ENCODE data around the gene NEK6. TPM values are rescaled to one million over a fixed set of nuclear protein-coding genes. Genes with fewer than 3 reads are reported as not detected.
A peak's percentile ranks its signal among the peaks of the same experiment; 100 is the strongest.

NEK6 gene
- total RNA-seq, 3 donors from 2014 or later (not counting 1 experiment from before 2014, with no cell fraction given) = 25.0 to 34.9 (median 33.0) TPM

DNA sequence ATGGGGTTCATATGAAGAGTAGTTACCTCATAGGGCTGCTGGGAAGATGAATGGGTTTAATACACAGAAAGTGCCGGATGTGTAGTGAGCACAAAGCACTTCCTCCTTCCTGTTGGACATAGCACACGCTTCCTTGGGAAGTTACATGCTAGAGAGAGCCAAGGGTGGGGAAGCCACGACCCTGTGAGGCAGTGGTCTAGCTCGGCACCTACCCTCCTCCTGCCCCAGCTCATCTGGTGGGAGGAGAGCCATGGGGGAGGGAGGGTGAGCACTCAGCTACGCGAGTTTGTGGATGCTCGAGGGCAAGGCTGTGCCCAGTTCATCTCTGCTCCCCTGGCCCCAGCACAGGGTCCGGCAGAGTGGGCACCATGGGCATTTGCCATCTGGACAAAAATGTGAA lies 43.6 kb upstream of the NEK6 start:
- intact Hi-C loops (cut with micrococcal nuclease) = no loop called here

DNA sequence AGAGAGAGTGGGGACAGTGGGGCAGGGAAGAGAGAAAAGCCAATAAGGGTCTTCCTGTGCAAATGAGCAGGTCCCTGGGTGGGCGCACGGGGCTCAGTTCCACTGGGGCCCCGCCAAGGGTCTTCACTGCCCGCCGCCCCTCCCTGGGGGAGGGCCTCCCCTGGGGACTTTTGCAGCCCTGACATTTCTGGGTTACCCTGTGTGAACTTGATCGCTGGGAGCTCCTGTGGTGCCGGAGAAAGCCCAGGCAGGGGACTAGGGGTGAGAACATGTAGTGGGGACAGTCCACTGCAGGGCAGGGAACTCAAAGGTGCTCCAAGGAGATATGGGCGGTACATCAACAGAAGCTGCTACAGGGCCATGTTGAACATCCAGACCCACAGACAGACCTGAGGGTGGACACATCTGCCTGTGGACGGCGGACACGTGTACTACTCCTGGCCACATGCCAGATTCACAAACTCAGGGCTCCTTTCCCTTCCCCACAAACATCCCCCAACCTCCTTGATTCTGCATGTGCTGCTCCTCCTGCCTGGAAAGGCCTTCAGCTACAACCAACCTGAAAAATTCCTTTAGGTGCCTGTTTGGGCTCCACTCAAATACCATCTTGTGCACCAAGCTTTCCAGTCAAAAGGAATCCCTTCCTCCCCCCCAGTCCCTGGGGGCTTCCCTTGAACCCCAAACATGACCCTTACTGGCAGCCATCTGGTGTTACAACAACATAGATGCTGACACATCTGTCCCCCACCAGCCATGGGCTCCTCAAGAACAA lies 43.0 kb upstream of the NEK6 start:
- Mint-ChIP-seq H3K27ac (peak overlapping the region; percentile 88 to 90), H3K27me3 (ENCODE audit: low read depth in 2 of 2) (no peaks in the 10 kb centered on the region), H3K4me3 (peak overlapping the region; percentile 68), H3K36me3 (no peaks in the 10 kb centered on the region), H3K4me1 (peaks cover 76 to 82% of the 10 kb centered on the region in 2 donors), H3K9me3 (no peaks in the 10 kb centered on the region)
- DNase-seq = peak in 1 of 2 donors; percentile 8
- no peak overlapping the region for H3K27ac ChIP-seq (ENCODE audit: low read length)
- no peak overlapping the region for H3K4me3 ChIP-seq (ENCODE audit: low read length)
- 62% methylated on average over 11 of the region's 11 CpGs for WGBS (ENCODE audit: insufficient coverage)
- peaks cover 64% of the 10 kb centered on the region for H3K4me1 ChIP-seq (ENCODE audit: control insufficient read depth, insufficient read depth, low read length)
- H3K9me3 ChIP-seq (ENCODE audit: control insufficient read depth, insufficient read depth, low read length) = no peaks in the 10 kb centered on the region
- no peaks in the 10 kb centered on the region for H3K27me3 ChIP-seq (ENCODE audit: control insufficient read depth, insufficient read depth, low read length)
- intact Hi-C loops (cut with micrococcal nuclease) = loop anchor here (5.0 kb wide), 2 partner anchors 43 to 73 kb away; partner anchors contain the start of gene NEK6
- no peak for ATAC-seq
- H3K36me3 ChIP-seq (ENCODE audit: control insufficient read depth, insufficient read depth, low read length) = no peaks in the 10 kb centered on the region
- TF ChIP-seq, protein P1, sequence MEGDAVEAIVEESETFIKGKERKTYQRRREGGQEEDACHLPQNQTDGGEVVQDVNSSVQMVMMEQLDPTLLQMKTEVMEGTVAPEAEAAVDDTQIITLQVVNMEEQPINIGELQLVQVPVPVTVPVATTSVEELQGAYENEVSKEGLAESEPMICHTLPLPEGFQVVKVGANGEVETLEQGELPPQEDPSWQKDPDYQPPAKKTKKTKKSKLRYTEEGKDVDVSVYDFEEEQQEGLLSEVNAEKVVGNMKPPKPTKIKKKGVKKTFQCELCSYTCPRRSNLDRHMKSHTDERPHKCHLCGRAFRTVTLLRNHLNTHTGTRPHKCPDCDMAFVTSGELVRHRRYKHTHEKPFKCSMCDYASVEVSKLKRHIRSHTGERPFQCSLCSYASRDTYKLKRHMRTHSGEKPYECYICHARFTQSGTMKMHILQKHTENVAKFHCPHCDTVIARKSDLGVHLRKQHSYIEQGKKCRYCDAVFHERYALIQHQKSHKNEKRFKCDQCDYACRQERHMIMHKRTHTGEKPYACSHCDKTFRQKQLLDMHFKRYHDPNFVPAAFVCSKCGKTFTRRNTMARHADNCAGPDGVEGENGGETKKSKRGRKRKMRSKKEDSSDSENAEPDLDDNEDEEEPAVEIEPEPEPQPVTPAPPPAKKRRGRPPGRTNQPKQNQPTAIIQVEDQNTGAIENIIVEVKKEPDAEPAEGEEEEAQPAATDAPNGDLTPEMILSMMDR (IDR thresholded peaks at IDR 0.05) = no peak

More for the DNA sequence above, 43.6 kb upstream of the NEK6 start:
- Histone ChIP-seq H3K27me3 (ENCODE audit: control insufficient read depth, insufficient read depth, low read length) (no peaks in the 10 kb centered on the region), H3K4me3 (ENCODE audit: low read length) (no peak overlapping the region), H3K4me1 (ENCODE audit: control insufficient read depth, insufficient read depth, low read length) (peaks cover 66% of the 10 kb centered on the region), H3K36me3 (ENCODE audit: control insufficient read depth, insufficient read depth, low read length) (no peaks in the 10 kb centered on the region), H3K27ac (ENCODE audit: low read length) (peak overlapping the region; percentile 9), H3K9me3 (ENCODE audit: control insufficient read depth, insufficient read depth, low read length) (no peaks in the 10 kb centered on the region)
- no peaks in the 10 kb centered on the region for H3K9me3 Mint-ChIP-seq
- H3K4me3 Mint-ChIP-seq = peak overlapping the region; percentile 68
- ATAC-seq = no peak
- no peak for DNase-seq
- 49% methylated on average over 8 of the region's 8 CpGs for WGBS (ENCODE audit: insufficient coverage)
- TF ChIP-seq, protein P1 (IDR thresholded peaks at IDR 0.05) = no peak
- no peaks in the 10 kb centered on the region for H3K27me3 Mint-ChIP-seq (ENCODE audit: low read depth in 2 of 2)
- H3K4me1 Mint-ChIP-seq = peaks cover 79 to 86% of the 10 kb centered on the region in 2 donors
- peak overlapping the region; percentile 88 to 90 for H3K27ac Mint-ChIP-seq
- H3K36me3 Mint-ChIP-seq = no peaks in the 10 kb centered on the region

DNA sequence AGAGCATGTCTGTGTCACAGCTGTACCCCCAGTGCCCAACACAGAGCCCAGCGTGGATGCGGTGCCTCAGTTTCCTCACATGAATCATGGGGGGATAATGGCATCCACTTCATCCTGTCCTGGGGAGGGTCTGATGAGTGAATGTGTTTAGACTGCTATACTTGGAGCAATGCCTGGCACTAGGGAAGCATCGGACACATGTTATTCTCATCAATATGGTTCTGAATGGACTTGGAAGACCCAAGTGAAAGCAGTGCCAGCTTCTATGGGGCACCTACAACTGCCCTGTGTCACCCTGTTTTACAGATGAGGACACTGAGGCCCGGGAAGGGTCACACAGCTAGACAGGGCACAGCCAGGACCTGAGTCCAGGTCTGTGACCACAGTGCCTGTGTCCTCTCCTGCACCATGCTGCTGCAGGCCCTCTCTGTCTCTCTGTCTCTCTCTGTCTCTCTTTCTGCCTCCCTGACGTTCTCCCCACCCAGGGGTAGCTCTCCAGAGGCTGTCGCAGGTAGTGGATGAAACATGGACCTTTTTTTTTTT lies 42.3 kb upstream of the NEK6 start:
- no peaks in the 10 kb centered on the region for H3K36me3 ChIP-seq (ENCODE audit: control insufficient read depth, insufficient read depth, low read length)
- intact Hi-C loops (cut with micrococcal nuclease) = loop anchor here (5.0 kb wide), 2 partner anchors 42 to 72 kb away; partner anchors contain the start of gene NEK6
- H3K9me3 ChIP-seq (ENCODE audit: control insufficient read depth, insufficient read depth, low read length) = no peaks in the 10 kb centered on the region
- Mint-ChIP-seq H3K36me3 (no peaks in the 10 kb centered on the region), H3K4me3 (peak overlapping the region; percentile 84), H3K27ac (peak overlapping the region; percentile 88 to 90), H3K4me1 (peaks cover 74 to 82% of the 10 kb centered on the region in 2 donors), H3K9me3 (no peaks in the 10 kb centered on the region), H3K27me3 (ENCODE audit: low read depth in 2 of 2) (no peaks in the 10 kb centered on the region)
- DNase-seq (no peak), ATAC-seq (no peak)
- H3K4me1 ChIP-seq (ENCODE audit: control insufficient read depth, insufficient read depth, low read length) = peaks cover 64% of the 10 kb centered on the region
- H3K27ac ChIP-seq (ENCODE audit: low read length) = no peak overlapping the region
- no peaks in the 10 kb centered on the region for H3K27me3 ChIP-seq (ENCODE audit: control insufficient read depth, insufficient read depth, low read length)
- TF ChIP-seq, protein P1 (IDR thresholded peaks at IDR 0.05) = no peak
- WGBS (ENCODE audit: insufficient coverage) = 93% methylated on average over 6 of the region's 6 CpGs
- H3K4me3 ChIP-seq (ENCODE audit: low read length) = no peak overlapping the region
